Measurements from ENCODE around the gene SAP130. TPM values are rescaled to one million over a fixed set of nuclear protein-coding genes. Genes with fewer than 3 reads are reported as not detected.

The SAP130 gene
- total RNA-seq, 2 donors from 2014 or later = 8.7 to 24.3 TPM

- Histone ChIP-seq H3K27me3 (replicated peaks; ENCODE audit: insufficient read depth) (no peaks in the 10 kb centered on the region), H3K9me3 (no peaks in the 10 kb centered on the region), H3K4me1 (ENCODE audit: control insufficient read depth in 1 of 2, low read depth in 2 of 2) (peaks cover 13 to 15% of the 10 kb centered on the region in 2 donors), H3K36me3 (no peaks in the 10 kb centered on the region), H3K4me3 (no peak overlapping the region), H3K27ac (no peak overlapping the region)
- DNase-seq (ENCODE audit: low spot score) (no peak), ATAC-seq (ENCODE audit: insufficient number of reproducible peaks, low FRiP score, low read depth) (no peak)
- TF ChIP-seq CTCF (IDR thresholded peaks at IDR 0.05) = no peak
Observed at GRCh38 chr2:127891811-127892210, 136.0 kb downstream of the SAP130 start.

Other genes with a start within 250 kb of the SAP130 start
- gene WDR33, start 216.9 kb downstream of the SAP130 start, total RNA-seq = 10 to 100 TPM; 34.9 to 55.6 TPM
- gene POLR2D, start 169.9 kb downstream of the SAP130 start, total RNA-seq = 10 to 100 TPM in 1 of 2 donors, 1 to 10 TPM in 1; 4.6 to 17.0 TPM
- gene AMMECR1L, start 142.1 kb downstream of the SAP130 start, total RNA-seq = 10 to 100 TPM in 1 of 2 donors, 1 to 10 TPM in 1; 6.6 to 18.6 TPM
- gene UGGT1, start 63.1 kb upstream of the SAP130 start, total RNA-seq = 10 to 100 TPM; 71.3 to 86.2 TPM